CD4-positive, CD25-positive, alpha-beta regulatory T cell (primary cell): Measurements from ENCODE around the gene BAZ1A. TPM values are rescaled to one million over a fixed set of nuclear protein-coding genes. Genes with fewer than 3 reads are reported as not detected.

Experiments
- ATAC-seq, 2 donors: fragments of 150-1000 bp; cut with Tn5 transposase; one replicate each; pipeline ENCODE4 v1.10.0; 2021; ENCODE audit warnings: low read depth in 2 of 2, moderate number of reproducible peaks in 2 of 2, moderate library complexity in 1 of 2
- DNase-seq, 3 donors: peaks; one replicate each; pipeline versions ENCODE4 v3.0.0 to v3.0.0-alpha.2; 2012 to 2022; ENCODE audit warnings: mixed read lengths in 1 of 3
- H3K27ac ChIP-seq: one replicate; pipeline ENCODE4 v1.7.0; 2013; ENCODE audit warnings: mild to moderate bottlenecking, low read length; ENCODE audit not compliant: insufficient read depth, poor library complexity, severe bottlenecking
- H3K27me3 ChIP-seq: one replicate; pipeline ENCODE4 v1.7.0; 2013; ENCODE audit warnings: low read length; ENCODE audit not compliant: control insufficient read depth, insufficient read depth
- H3K36me3 ChIP-seq: one replicate; pipeline ENCODE4 v1.7.0; 2013; ENCODE audit warnings: mild to moderate bottlenecking, low read length, moderate library complexity; ENCODE audit not compliant: control insufficient read depth, insufficient read depth
- H3K4me1 ChIP-seq: 2 replicates; pipeline ENCODE4 v1.7.0; 2013; ENCODE audit warnings: mild to moderate bottlenecking, low read length; ENCODE audit not compliant: insufficient read depth, control insufficient read depth, poor library complexity, severe bottlenecking
- H3K4me3 ChIP-seq: one replicate; pipeline ENCODE4 v1.7.0; 2013; ENCODE audit warnings: low read depth, mild to moderate bottlenecking, low read length, moderate library complexity
- H3K9me3 ChIP-seq, 2 experiments: 1 replicate in 1 of 2; 2 replicates in 1 of 2; pipeline ENCODE4 v1.7.0; 2013; ENCODE audit warnings: low read length in 2 of 2, mild to moderate bottlenecking in 1 of 2, moderate library complexity in 1 of 2; ENCODE audit not compliant: control insufficient read depth in 2 of 2
- H3K27ac Mint-ChIP-seq, 3 donors: one replicate each; pipeline ENCODE4 v1.8.0; 2020 to 2022; ENCODE audit warnings: mild to moderate bottlenecking in 3 of 3, mixed read lengths in 3 of 3, moderate library complexity in 2 of 3
- H3K27me3 Mint-ChIP-seq: one replicate; pipeline ENCODE4 v1.8.0; 2022; ENCODE audit warnings: mild to moderate bottlenecking, mixed read lengths
- H3K36me3 Mint-ChIP-seq: one replicate; pipeline ENCODE4 v1.8.0; 2020; ENCODE audit warnings: mixed read lengths
- H3K4me1 Mint-ChIP-seq, 4 donors: one replicate each; pipeline ENCODE4 v1.8.0; 2020 to 2022; ENCODE audit warnings: mixed read lengths in 4 of 4, mild to moderate bottlenecking in 1 of 4
- H3K4me3 Mint-ChIP-seq, 4 donors: one replicate each; pipeline ENCODE4 v1.8.0; 2020 to 2022; ENCODE audit warnings: mild to moderate bottlenecking in 4 of 4, mixed read lengths in 4 of 4, moderate library complexity in 3 of 4
- H3K9me3 Mint-ChIP-seq, 7 donors: one replicate each; pipeline ENCODE4 v1.8.0; 2020 to 2022; ENCODE audit warnings: mixed read lengths in 7 of 7, mild to moderate bottlenecking in 3 of 7, moderate library complexity in 2 of 7
- polyA plus RNA-seq, 4 donors: library from polyadenylated mRNA; unstranded; fragments of 300-500 nt; fragmentation: Illumina TruSeq; gene quantifications; one replicate each; pipeline ENCODE4 v1.2.3, GENCODE V29; 2021
- total RNA-seq: library from RNA; stranded (reverse); gene quantifications from one replicate; pipeline ENCODE4 v1.2.3, GENCODE V29; 2022

The BAZ1A gene
- total and polyA plus RNA-seq, 5 donors from 2014 or later: 9.4 to 55.1 (median 10.2) TPM

DNA sequence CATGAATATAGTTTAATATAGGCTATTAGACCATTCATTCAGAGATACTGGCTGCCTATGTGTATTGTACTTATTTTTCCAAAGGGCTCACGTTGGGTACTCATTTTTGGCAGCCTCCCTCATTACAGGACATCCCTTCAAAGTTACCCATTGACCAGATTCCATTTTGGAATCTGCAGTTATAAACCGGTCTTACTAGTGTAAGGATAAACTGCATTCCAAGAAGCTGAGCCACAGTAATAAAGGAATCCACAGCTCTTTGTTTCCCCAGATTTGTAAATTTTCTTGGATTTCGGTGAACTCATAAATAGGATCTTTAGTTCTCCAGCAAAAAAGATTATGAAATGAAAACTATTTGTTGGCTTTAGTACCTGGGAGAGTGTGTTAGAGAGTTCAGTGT, 141.9 kb downstream of the BAZ1A start:
- H3K4me1 Mint-ChIP-seq: peaks cover 0 to 2% (median 0%) of the 10 kb centered on the region in 4 donors
- H3K36me3 Mint-ChIP-seq: no peaks in the 10 kb centered on the region
- H3K36me3 ChIP-seq: no peaks in the 10 kb centered on the region
- no peak overlapping the region for H3K27ac Mint-ChIP-seq
- H3K27me3 ChIP-seq: no peaks in the 10 kb centered on the region
- peaks cover 8% of the 10 kb centered on the region for H3K27me3 Mint-ChIP-seq
- H3K9me3 ChIP-seq: no peaks in the 10 kb centered on the region
- no peak for ATAC-seq
- H3K4me1 ChIP-seq: no peaks in the 10 kb centered on the region
- H3K4me3 ChIP-seq: no peak overlapping the region
- no peak for DNase-seq
- H3K9me3 Mint-ChIP-seq: peaks cover 0 to 6% (median 0%) of the 10 kb centered on the region in 7 donors
- H3K4me3 Mint-ChIP-seq: no peak overlapping the region
- H3K27ac ChIP-seq: no peak overlapping the region

GRCh38 chr14:34732802-34733201, 142.4 kb downstream of the BAZ1A start:
- no peaks in the 10 kb centered on the region for H3K4me1 ChIP-seq
- no peaks in the 10 kb centered on the region for H3K27me3 ChIP-seq
- H3K9me3 ChIP-seq: no peaks in the 10 kb centered on the region
- Mint-ChIP-seq H3K27me3 (peaks cover 8% of the 10 kb centered on the region), H3K4me1 (peaks cover 0 to 2% (median 0%) of the 10 kb centered on the region in 4 donors), H3K36me3 (no peaks in the 10 kb centered on the region), H3K4me3 (no peak overlapping the region), H3K9me3 (peaks cover 0 to 3% (median 0%) of the 10 kb centered on the region in 7 donors), H3K27ac (no peak overlapping the region)
- ATAC-seq (no peak), DNase-seq (no peak)
- H3K27ac ChIP-seq: no peak overlapping the region
- H3K4me3 ChIP-seq: no peak overlapping the region
- H3K36me3 ChIP-seq: no peaks in the 10 kb centered on the region

DNA sequence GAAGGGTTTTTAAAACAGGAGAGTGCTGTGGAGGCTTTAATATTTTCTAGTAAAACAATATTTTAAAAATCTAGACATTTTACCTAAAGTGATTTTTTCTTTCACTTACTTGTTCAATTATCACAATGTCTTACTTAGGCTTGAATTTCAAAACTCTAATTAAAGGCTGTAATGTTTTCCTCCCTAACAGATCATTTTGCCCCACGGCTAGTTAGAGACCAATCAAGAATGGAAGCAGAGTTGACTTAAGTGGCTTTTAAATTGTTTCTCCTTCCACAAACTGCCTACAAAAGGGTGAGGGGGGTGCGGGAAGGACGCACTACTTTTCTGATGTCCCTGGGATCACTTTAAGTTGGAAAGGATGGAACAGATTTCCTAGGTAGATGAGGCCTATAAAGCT, 151.3 kb downstream of the BAZ1A start:
- H3K9me3 Mint-ChIP-seq: no peaks in the 10 kb centered on the region
- peak overlapping the region in 1 of 3 donors; percentile 40 for H3K27ac Mint-ChIP-seq
- DNase-seq: no peak
- peaks cover 19% of the 10 kb centered on the region for H3K27me3 Mint-ChIP-seq
- peaks cover 0 to 6% (median 3%) of the 10 kb centered on the region in 4 donors for H3K4me1 Mint-ChIP-seq
- Histone ChIP-seq H3K4me1 (no peaks in the 10 kb centered on the region), H3K27ac (no peak overlapping the region), H3K27me3 (peaks cover 3% of the 10 kb centered on the region), H3K36me3 (no peaks in the 10 kb centered on the region), H3K4me3 (no peak overlapping the region), H3K9me3 (no peaks in the 10 kb centered on the region)
- no peak overlapping the region for H3K4me3 Mint-ChIP-seq
- no peak for ATAC-seq
- no peaks in the 10 kb centered on the region for H3K36me3 Mint-ChIP-seq

GRCh38 chr14:34722723-34723545, 152.2 kb downstream of the BAZ1A start:
- Mint-ChIP-seq H3K4me1 (peaks cover 0 to 6% (median 3%) of the 10 kb centered on the region in 4 donors), H3K27ac (no peak overlapping the region), H3K9me3 (no peaks in the 10 kb centered on the region), H3K4me3 (no peak overlapping the region), H3K36me3 (no peaks in the 10 kb centered on the region), H3K27me3 (peaks cover 16% of the 10 kb centered on the region)
- H3K27me3 ChIP-seq: peaks cover 3% of the 10 kb centered on the region
- ATAC-seq (no peak), DNase-seq (peak; percentile 9 to 57 (median 46))
- no peak overlapping the region for H3K27ac ChIP-seq
- H3K4me3 ChIP-seq: peak overlapping the region; percentile 0
- no peaks in the 10 kb centered on the region for H3K36me3 ChIP-seq
- no peaks in the 10 kb centered on the region for H3K4me1 ChIP-seq
- H3K9me3 ChIP-seq: no peaks in the 10 kb centered on the region

DNA sequence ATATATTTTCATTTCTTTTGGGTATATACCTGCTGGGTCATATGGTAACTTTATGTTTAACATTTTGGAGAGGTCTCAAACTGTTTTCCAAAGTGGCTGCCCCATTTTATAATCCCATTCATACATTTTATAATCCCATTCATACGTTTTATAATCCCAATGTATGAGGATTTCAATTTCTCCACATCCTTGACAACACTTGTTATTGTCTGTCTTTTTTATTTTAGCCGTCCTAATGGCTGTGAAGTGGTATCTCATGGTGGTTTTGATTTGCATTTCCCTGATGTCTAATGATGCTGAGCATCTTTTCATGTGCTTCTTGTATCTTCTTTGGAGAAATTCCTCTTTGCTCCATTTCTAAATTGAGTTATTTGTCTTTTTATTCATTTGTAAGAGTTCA, 154.0 kb downstream of the BAZ1A start:
- H3K36me3 Mint-ChIP-seq: no peaks in the 10 kb centered on the region
- H3K4me1 ChIP-seq: no peaks in the 10 kb centered on the region
- DNase-seq: no peak
- H3K36me3 ChIP-seq: no peaks in the 10 kb centered on the region
- no peak overlapping the region for H3K27ac Mint-ChIP-seq
- no peak overlapping the region for H3K27ac ChIP-seq
- H3K9me3 Mint-ChIP-seq: no peaks in the 10 kb centered on the region
- peaks cover 20% of the 10 kb centered on the region for H3K27me3 Mint-ChIP-seq
- no peak overlapping the region for H3K4me3 ChIP-seq
- H3K9me3 ChIP-seq: no peaks in the 10 kb centered on the region
- H3K4me3 Mint-ChIP-seq: no peak overlapping the region
- H3K4me1 Mint-ChIP-seq: peaks cover 0 to 6% (median 3%) of the 10 kb centered on the region in 4 donors
- ATAC-seq: no peak
- peaks cover 6% of the 10 kb centered on the region for H3K27me3 ChIP-seq

- H3K4me3 ChIP-seq: no peak overlapping the region
- H3K27me3 Mint-ChIP-seq: peaks cover 16% of the 10 kb centered on the region
- peaks cover 3% of the 10 kb centered on the region for H3K4me1 ChIP-seq
- H3K36me3 ChIP-seq: no peaks in the 10 kb centered on the region
- no peak for DNase-seq
- no peaks in the 10 kb centered on the region for H3K9me3 ChIP-seq
- H3K27me3 ChIP-seq: peaks cover 6% of the 10 kb centered on the region
- no peaks in the 10 kb centered on the region for H3K9me3 Mint-ChIP-seq
- H3K27ac ChIP-seq: no peak overlapping the region
- no peak for ATAC-seq
- no peaks in the 10 kb centered on the region for H3K36me3 Mint-ChIP-seq
- no peak overlapping the region for H3K27ac Mint-ChIP-seq
- H3K4me3 Mint-ChIP-seq: no peak overlapping the region
- peaks cover 4 to 20% (median 11%) of the 10 kb centered on the region in 4 donors for H3K4me1 Mint-ChIP-seq
These were observed 156.3 kb downstream of the BAZ1A start for GRCh38 chr14:34718750-34719304.

GRCh38 chr14:34715127-34715863, 159.9 kb downstream of the BAZ1A start:
- DNase-seq: no peak
- H3K4me3 ChIP-seq: peak overlapping the region; percentile 73
- H3K4me3 Mint-ChIP-seq: peak overlapping the region; percentile 56 to 98 (median 86)
- peaks cover 4% of the 10 kb centered on the region for H3K27me3 ChIP-seq
- H3K27ac ChIP-seq: peak overlapping the region; percentile 71
- H3K4me1 Mint-ChIP-seq: peaks cover 22 to 36% (median 30%) of the 10 kb centered on the region in 4 donors
- peak overlapping the region; percentile 83 to 88 (median 85) for H3K27ac Mint-ChIP-seq
- H3K36me3 Mint-ChIP-seq: peaks cover 5% of the 10 kb centered on the region
- no peak for ATAC-seq
- H3K36me3 ChIP-seq: no peaks in the 10 kb centered on the region
- peaks cover 8% of the 10 kb centered on the region for H3K27me3 Mint-ChIP-seq
- H3K4me1 ChIP-seq: peaks cover 11% of the 10 kb centered on the region
- H3K9me3 ChIP-seq: no peaks in the 10 kb centered on the region
- H3K9me3 Mint-ChIP-seq: no peaks in the 10 kb centered on the region
